ENCODE data around the gene SLFN14. TPM values are rescaled to one million over a fixed set of nuclear protein-coding genes. Genes with fewer than 3 reads are reported as not detected.
"Not testable (repeated sequence)": the region's sequence is repeated elsewhere in the genome, so short reads cannot be mapped to it uniquely, and the experiment has no call there.

SLFN14 gene
- total RNA-seq, 1 experiment from 2014 or later = not detected

DNA sequence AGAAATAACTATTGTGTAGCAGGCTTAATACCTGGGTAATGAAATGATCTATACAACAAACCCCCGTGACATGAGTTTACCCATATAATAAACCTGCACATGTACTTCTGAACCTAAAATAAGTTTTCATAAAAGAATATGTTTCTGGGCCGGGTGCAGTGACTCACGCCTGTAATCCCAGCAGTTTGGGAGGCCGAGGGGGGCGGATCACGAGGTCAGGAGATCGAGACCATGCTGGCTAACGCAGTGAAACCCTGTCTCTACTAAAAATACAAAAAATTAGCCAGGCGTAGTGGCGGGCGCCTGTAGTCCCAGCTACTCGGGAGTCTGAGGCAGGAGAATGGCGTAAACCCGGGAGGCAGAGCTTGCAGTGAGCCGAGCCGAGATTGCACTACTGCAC is 2.6 kb upstream of the SLFN14 start:
- DNase-seq (ENCODE audit: extremely low read depth, low read depth) = not testable (repeated sequence)

DNA sequence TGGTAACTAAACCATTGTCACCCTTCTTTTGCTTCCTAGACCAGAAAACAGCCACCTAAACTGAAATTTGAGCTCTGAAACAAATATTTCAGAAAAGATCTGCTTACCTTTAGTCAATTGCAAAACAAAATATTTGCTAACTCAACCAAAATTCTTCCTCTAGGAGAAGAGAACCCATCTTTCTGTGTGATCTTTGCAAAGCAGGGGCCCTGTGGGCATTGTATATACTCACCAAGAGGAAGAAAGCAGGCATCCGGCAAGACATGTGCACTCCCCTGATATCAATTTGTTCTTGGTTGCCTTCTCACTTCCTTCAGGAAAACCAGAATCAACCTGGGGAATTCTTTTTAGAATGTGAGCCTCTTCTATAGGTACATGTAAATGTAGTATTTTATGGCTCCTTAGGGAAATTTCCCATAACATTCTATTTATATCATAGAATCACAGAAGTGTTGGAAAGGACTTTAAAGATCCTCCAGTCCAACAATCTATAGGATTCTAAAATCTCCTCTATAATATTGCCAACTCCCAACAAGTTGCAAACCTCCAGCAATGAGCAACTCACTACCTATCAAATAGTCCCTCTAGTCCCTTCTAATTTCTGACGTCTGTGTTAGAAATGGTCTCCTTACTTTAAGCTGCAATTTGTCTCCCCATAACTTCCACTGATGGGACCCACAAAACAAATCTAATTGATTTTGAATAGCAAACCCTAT is 966 bp downstream of the SLFN14 start:
- DNase-seq (ENCODE audit: extremely low read depth, low read depth) = no peak

DNA sequence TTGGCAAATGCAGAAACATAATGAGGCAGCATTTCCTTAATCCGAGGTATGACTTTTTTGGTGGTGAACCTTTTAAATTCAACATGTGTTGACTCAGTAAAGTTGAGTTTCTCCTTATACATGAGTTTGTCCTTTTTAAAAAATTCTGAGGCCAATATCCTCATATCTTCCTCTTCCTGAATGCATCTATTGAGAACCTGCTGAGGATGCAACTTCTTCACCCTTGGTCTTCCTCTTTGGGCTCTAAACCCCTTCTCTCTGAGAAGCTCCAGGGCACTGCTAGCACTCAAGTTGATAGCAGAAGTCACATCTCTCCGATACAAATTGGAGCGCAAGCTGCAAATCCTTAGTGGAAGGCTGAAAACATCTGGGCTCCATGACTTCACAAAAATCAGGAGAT is 3.3 kb downstream of the SLFN14 start:
- DNase-seq (ENCODE audit: extremely low read depth, low read depth) = no peak

DNA sequence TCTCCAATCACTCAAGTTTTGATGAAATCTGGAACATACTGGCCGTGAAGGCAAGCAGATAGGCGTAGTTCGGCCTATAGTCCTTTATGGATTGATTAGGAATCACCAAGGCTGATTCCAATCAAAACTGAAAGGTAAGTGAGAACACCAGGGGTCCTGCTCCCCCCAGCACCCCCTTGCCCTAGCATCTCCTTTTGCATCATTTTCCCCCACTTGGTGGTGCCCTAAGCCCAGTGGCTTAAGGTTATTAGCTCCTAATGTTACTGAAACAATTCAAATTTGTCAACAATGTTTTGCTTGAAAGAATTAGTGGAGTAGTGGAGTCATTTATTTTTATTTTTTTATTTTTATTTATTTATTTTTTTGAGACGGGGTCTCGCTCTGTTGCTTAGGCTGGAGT is 4.9 kb downstream of the SLFN14 start:
- no peak for DNase-seq (ENCODE audit: extremely low read depth, low read depth)

DNA sequence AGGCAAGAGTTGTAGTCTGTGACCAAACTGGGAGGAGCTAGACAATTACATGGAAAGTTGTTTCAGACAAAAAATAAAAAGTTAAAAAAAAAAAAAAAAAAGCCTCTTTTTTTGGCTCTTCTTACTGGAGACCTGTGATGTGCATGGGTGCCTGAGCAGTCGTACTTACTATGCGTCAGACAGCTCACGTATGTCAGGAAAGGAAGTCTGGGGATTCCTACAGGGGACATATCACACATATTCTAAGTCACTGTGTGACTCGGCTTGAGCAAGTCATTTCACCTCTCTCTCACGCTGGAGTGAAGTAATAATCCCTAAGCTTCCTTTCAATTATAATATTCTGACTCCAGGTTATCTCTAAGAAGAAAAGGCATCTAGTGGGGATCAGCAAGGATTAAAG is 6.0 kb downstream of the SLFN14 start:
- no peak for DNase-seq (ENCODE audit: extremely low read depth, low read depth)

DNA sequence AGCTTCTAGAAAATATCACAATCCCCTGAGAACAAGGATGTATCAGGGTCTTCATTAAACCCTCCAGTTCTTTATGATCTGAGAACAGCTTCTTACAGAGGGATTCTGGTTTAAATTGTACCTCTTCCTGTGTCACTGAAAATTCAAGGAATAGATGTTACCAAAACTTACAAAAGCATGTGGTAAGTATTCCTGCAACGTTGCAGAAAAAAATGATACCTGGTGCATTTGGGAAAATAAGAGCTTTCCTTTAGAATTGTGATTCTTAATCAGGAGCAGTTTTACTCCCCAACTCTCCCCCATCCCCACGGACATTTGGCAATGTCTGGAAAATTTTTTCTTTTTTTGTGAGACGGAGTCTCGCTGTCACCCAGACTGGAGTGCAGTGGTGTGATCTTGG is 7.3 kb downstream of the SLFN14 start:
- DNase-seq (ENCODE audit: extremely low read depth, low read depth) = no peak

DNA sequence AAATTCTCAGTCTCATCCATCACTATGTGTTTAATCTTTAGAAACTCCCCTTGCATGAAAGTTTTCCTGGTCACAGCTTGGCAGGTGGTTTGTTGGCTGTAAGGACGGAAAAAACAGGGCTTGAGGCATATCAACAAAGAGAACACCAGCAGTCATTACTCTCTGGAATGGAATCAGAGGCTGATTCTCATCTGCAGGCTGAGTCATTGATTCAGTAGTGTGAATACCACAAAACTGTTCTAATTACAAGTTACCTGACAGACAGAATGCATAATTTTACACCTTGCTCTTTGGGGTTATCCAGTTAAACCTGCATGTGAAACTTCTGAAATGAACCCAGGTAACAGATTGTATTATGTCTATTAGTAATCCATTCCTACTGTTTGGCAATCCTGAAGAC is 11.6 kb downstream of the SLFN14 start:
- no peak for DNase-seq (ENCODE audit: extremely low read depth, low read depth)

DNA sequence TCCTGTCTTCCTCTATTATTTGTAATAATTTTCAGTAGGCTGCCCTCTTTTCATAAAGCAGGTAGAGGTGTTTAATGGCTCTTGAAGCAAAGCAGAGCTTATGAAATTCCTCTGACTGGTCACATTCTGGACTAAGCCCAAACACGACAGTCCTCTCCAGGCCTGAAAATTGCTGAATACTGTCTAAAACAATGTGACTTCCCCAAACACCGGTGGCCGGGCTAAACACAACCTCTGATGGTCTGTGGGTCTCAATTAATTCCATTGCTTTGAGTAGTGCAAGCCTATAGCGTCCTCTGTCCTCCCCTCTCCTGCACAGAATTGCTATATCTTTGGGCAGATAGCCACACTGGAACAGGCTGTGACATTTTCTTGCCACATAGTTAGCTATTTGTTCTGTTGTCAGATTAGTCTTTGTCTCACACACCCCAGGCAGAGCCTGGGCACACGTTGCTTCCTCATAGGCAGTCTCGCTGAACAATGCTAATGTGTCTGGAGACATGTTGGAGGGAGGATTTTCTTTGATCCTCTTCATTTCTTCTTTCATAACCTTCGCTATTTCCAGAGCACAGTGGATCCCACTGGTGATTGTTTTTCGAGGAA is 12.3 kb downstream of the SLFN14 start:
- DNase-seq (ENCODE audit: extremely low read depth, low read depth) = no peak

DNA sequence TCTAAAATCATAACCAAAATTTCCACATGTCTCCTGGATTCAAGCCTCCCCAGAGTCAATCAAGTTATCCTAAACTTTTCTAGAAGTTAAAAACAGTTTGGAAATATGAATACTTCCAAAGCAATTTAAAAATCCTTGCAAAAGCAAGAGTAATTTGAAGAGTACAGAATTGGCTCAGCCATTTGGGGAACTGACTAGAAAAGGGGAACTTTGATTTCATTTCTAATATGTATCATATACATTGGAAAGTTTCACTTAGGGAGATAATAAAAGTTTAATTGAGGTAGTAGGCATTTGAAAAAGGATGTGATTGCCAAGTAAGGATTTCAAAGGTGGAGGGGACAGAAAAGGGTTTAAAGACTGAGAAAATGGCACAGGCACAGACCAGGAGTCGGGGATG is 14.1 kb downstream of the SLFN14 start:
- DNase-seq (ENCODE audit: extremely low read depth, low read depth) = no peak

DNA sequence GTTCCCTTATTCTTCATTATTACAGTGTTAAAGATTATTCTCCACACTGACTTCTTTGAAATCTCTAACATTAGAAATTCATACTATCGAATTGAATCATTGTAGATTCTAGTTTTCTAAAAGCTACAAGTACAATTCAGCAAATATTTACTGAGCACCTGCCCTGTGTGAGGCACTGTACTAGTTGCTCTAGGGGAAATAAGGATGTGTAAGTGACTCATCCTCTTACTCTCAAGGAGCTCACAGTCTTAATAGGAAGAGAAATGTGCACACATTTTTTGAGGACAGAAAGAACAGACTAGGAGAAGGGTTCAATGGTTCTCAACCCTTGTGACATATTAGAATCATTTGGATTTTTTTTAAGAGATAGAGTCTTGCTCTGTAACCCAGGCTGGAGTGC is 15.5 kb downstream of the SLFN14 start:
- DNase-seq (ENCODE audit: extremely low read depth, low read depth) = no peak

DNA sequence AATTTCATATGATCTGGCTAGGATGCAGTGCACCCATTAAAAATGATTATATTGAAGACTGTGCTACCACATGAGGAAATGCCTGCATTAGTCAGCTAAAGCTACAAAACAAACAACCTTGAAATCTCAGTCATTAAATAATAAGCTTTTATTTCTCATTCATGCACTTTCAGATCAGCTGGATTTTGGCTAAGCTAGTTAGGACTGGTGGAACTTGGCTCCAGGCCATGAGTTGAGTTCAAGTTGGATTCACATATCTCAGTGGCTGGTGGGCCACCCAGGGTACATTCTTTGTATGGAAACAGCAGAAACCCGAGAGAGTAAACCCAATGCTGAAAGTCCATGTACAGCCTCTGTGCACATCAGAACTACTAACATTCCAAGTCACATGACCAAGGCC is 16.8 kb downstream of the SLFN14 start:
- no peak for DNase-seq (ENCODE audit: extremely low read depth, low read depth)

DNA sequence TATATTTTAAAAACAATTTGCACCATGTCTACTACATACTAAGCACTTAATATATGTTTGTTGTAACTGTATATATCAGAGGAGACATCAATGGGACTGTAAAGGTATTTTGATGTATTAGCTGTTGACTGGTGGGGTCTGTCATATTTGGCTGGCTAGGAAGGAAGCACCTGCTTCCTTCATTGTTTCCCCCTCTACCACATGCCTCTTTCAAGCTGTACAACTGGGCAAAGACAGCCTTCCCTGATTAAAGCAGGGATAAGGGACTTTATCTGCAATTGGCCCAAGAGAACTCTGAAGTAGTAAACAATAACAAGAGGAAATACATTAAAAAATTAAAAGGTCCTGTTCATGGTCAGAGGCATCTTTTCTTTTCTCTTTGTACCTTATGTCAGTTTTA is 17.6 kb downstream of the SLFN14 start:
- no peak for DNase-seq (ENCODE audit: extremely low read depth, low read depth)

DNA sequence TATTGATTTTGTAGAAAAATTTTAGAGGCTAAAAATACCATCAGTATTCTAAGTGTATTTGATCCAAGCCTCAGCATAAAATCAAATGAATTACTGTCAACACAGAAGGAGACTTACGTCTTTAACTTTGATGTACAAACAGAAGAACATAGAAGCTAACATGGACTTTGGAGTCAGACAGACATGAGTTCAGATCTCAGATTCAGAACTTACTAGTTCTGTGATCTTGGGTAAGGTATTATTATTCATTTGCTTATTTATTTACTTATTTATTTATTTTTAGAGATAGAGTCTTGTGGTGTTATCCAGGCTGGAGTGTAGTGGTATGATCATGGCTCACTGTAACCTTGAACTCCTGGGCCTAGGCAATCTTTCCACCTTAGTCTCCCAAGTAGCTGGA is 19.2 kb downstream of the SLFN14 start:
- DNase-seq (ENCODE audit: extremely low read depth, low read depth) = no peak

DNA sequence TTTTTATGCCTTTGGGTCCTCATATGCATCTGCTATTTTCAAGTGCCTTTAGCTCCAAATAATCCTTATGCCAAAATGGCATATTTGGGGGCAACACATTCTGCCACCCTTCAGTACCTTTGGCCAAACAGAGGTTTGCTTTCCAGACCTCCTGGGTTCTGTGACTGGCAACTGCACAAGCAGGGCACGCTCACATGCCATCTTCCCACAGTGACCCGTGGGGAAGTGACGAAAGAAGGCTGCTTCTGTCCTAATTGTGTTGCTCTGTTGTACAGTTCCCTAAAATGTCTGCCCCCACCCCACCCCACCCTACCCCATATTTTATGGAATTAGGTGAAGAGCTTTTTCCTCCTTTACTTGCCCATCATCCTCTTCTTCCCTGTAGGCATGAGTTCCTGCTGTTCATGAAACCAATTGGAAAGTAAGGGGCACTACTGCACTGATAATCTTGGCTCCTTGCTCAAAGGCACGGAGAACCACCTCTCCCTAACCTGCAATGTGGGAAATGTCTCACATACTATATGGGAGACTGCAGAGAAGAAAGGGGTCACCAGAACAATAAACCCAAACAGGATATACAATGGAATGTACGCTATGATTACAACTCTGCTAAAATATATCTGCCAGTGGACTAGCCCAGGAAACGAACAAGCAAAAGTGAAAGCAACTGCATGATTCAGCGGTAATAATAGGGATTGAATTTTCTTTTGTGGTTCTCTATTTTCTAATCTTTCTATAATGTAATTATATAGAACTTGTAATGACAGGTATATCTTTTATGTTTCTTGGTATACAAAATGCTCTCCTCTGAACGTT is 19.8 kb downstream of the SLFN14 start:
- peak; percentile 39 for DNase-seq (ENCODE audit: extremely low read depth, low read depth)

DNA sequence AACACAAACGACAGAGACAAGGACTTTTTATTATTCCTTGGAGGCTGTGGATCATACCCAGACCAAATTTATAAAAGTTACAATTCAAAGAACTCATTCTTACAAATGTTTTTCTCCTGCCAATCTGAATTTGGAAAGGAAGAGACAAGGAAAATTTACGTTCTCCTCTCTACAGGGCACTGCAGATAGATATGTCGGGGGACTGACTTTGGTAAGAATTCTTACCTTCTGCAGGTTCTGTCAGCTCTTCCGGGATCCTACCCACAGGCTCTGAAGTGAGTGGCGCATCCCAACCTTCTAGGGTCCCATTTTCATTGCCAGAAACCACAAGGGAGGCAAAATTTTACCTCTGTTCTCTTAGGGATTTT is 21.0 kb downstream of the SLFN14 start:
- no peak for DNase-seq (ENCODE audit: extremely low read depth, low read depth)

DNA sequence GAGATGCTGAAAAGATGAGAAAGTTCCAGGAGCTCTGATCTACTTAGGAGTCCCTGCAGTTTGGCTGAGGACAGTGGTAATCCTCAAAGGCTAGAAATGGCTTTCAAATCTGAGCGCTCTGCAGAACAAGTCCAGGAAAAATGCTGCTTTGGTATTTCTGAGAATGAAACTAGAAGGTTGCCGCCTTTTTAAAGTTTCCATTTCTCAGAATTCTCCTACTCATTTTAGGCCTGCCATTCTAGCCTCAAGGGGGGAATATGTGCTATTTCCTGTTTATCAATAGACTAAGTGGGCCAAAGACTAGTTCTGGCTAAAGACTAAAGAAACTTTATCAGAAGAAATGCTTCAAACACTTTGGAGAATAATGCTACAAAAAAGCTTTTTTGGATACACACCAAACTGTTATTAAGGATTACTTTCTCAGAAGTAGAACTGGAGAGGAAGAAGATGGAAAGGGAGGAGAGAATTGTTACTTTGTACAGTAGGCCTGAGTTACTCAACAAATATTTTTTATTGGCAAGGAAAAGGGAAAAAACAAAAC is 22.9 kb downstream of the SLFN14 start, which contains the start of gene SLFN12L:
SLFN12L (minus strand) TSS at position 78 of the 541 bp plus-strand sequence. CDS start 15,314 bp downstream, outside the sequence.
- no peak for DNase-seq (ENCODE audit: extremely low read depth, low read depth)

DNA sequence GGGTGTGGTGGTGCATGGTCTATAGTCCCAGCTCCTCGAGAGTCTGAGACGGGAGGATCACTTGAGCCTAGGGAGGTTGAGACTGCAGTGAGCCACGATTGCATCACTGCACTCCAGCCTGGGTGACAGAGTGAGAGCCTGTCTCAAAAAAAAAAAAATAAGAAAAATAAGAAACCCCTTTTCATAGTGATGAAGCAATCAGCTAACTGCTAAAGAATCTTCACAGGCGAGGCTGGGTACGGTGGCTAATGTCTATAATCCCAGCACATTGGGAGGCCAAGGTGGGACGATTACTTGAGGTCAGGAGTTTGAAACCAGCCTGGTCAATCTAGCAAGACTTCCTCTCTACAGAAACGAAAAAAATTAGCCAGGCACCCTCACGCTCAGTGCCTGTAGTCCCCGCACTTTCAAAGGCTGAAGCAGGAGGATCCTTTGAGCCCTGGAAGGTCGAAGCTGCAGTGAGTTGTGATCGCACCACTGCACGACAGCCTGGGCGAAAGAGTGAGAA is 23.9 kb downstream of the SLFN14 start:
- no peak for DNase-seq (ENCODE audit: extremely low read depth, low read depth)

DNA sequence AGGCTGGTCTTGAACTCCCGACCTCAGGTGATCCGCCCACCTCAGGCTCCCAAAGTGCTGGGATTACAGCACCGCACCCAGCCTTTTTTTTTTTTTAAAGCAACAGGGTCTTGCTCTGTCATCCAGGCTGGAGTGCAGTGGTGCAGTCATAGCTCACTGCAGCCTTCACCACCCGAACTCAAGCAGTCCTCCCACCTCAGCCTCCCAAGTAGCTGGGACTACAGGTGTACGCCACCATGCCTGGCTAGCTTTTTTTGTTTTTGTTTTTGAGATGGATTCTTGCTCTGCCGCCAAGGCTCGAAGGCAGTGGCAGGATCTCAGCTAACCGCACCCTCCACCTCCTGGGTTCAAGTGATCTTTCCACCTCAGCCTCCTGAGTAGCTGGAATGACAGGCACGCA is 25.2 kb downstream of the SLFN14 start:
- not testable (repeated sequence) for DNase-seq (ENCODE audit: extremely low read depth, low read depth)

DNA sequence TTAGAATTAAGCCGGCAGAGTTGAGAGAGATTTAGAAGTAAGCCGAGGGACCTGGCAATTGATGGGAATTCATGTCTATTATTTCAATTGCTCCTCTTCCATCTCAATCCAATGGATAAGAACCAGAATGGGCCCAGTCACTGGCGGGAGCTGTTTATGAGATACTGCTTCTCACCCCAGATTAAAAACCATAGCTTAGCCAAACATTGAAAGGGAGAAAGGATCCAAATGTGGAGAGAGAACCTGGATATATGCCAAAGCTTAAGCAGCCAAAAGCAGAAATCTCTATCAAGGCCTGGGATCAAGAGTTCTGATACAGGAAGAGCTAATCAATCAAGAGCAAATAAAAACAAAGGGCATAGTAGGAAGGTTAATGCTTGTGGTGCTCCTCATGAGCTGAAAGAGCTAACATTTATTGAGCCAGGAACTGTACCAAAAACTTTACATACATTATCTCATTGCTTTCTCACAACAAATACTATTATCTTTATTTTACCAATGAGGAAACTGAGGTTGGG is 26.0 kb downstream of the SLFN14 start:
- no peak for DNase-seq (ENCODE audit: extremely low read depth, low read depth)

DNA sequence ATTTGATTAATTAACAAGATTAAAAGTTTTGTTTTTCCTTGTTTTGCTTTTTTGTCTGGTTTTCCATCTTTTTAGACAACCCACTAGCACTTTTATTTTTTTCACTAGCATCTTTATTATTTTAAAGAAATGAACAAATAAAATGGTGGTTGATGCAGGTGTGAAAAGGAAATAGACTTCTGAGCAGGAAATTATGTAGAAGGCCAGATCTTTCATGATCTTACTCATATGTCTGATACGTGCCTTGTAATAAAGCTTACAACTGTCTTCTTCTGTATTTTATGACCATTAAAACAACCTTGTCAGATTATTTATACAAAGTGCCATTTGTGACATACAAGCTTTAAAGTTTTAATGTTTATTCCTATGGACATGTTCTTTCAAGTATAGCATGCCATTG is 29.5 kb downstream of the SLFN14 start:
- no peak for DNase-seq (ENCODE audit: extremely low read depth, low read depth)

DNA sequence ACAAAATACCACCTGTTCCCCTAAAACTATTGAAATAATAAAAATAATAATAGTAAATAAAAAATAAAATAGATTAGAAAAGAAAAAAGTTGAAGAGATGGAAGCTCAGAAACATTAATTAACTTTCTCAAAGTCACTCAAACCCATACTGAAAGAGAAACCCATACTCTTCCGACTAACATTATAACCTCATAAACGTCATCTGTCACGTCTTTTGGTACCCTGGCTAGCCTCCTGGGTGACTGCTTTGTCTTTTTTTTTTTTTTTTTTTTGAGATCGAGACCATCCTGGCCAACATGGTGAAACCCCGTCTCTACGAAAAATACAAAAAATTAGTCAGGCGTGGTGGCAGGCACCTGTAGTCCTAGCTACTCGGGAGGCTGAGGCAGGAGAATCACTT is 30.8 kb downstream of the SLFN14 start:
- DNase-seq (ENCODE audit: extremely low read depth, low read depth) = no peak
